PC-9 (cell line): Measurements from ENCODE around the gene ATP2B3.

Experiments
- EZH2 ChIP-seq: fragments of 200-600 bp; sonication (generic); IDR thresholded peaks from 2 replicates; pipeline ENCODE4 v1.8.0; 2017; ENCODE audit warnings: antibody characterized with exemption, low read depth
- TF ChIP-seq, protein P1 (sequence below): fragments of 200-600 bp; sonication (generic); conservative IDR thresholded peaks from 2 replicates; pipeline ENCODE4 v1.6.1; 2017; ENCODE audit warnings: mixed run types, antibody characterized with exemption, mild to moderate bottlenecking, moderate library complexity

GRCh38 chrX:153468008-153468580 lies 49.3 kb upstream of the ATP2B3 start:
- TF ChIP-seq, protein P1, sequence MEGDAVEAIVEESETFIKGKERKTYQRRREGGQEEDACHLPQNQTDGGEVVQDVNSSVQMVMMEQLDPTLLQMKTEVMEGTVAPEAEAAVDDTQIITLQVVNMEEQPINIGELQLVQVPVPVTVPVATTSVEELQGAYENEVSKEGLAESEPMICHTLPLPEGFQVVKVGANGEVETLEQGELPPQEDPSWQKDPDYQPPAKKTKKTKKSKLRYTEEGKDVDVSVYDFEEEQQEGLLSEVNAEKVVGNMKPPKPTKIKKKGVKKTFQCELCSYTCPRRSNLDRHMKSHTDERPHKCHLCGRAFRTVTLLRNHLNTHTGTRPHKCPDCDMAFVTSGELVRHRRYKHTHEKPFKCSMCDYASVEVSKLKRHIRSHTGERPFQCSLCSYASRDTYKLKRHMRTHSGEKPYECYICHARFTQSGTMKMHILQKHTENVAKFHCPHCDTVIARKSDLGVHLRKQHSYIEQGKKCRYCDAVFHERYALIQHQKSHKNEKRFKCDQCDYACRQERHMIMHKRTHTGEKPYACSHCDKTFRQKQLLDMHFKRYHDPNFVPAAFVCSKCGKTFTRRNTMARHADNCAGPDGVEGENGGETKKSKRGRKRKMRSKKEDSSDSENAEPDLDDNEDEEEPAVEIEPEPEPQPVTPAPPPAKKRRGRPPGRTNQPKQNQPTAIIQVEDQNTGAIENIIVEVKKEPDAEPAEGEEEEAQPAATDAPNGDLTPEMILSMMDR, result no peak
- TF ChIP-seq EZH2, result no peak
